Measurements from ENCODE around the gene CPA4.

GRCh38 chr7:130298544-130299326 lies 5.8 kb downstream of the CPA4 start:
- TF ChIP-seq POLR2A (IDR thresholded peaks at IDR 0.05): no peak
- TF ChIP-seq POLR2AphosphoS5 (IDR thresholded peaks at IDR 0.05): no peak
- no peak for TF ChIP-seq CTCF (IDR thresholded peaks at IDR 0.05)
- TF ChIP-seq EP300 (IDR thresholded peaks at IDR 0.05): no peak
